Transverse colon (tissue), 4 donors: ENCODE measurements around the gene FANCG. TPM values are rescaled to one million over a fixed set of nuclear protein-coding genes. Genes with fewer than 3 reads are reported as not detected.

ENCODE experiments used
- DNase-seq: peaks from one replicate; pipeline ENCODE4 v3.0.0-alpha.2; 2019
- H3K27ac ChIP-seq, 4 donors: fragments of 200-600 bp; sonication (generic); 2 replicates each; pipeline ENCODE4 v1.5.1; 2016 to 2018; ENCODE audit warnings: inconsistent platforms in 4 of 4
- H3K27me3 ChIP-seq: fragments of 200-600 bp; sonication (generic); 2 replicates; pipeline ENCODE4 v1.5.1; 2017; ENCODE audit warnings: inconsistent platforms
- H3K36me3 ChIP-seq, 4 donors: fragments of 200-600 bp; sonication (generic); 2 replicates each; pipeline ENCODE4 v1.5.1; 2017 to 2019; ENCODE audit warnings: inconsistent platforms in 4 of 4
- H3K4me1 ChIP-seq, 4 donors: fragments of 200-600 bp; sonication (generic); 2 replicates each; pipeline ENCODE4 v1.5.1; 2017 to 2020; ENCODE audit warnings: inconsistent platforms in 4 of 4
- H3K4me3 ChIP-seq, 4 donors: fragments of 200-600 bp; sonication (generic); 1 replicate in 1 of 4; 2 replicates in 3 of 4; pipeline versions ENCODE4 v1.5.1 to v1.6.1; 2017 to 2019; ENCODE audit warnings: inconsistent platforms in 4 of 4
- H3K9me3 ChIP-seq, 2 donors: fragments of 200-600 bp; sonication (generic); 2 replicates each; pipeline ENCODE4 v1.5.1; 2017 to 2019; ENCODE audit warnings: inconsistent platforms in 2 of 2
- EP300 ChIP-seq: sonication (generic); formaldehyde crosslinking; IDR thresholded peaks from one replicate; pipeline ENCODE4 v1.6.1; 2017; ENCODE audit warnings: antibody characterized with exemption, low read depth
- POLR2A ChIP-seq: fragments of 450-650 bp; IDR thresholded peaks from one replicate; pipeline ENCODE4 v1.6.1; 2016; ENCODE audit warnings: antibody characterized with exemption, mild to moderate bottlenecking, moderate library complexity
- POLR2AphosphoS5 ChIP-seq, 3 donors: sonication (generic); formaldehyde crosslinking; IDR thresholded peaks; one replicate each; pipeline ENCODE4 v1.6.1; 2016; ENCODE audit warnings: antibody characterized with exemption in 3 of 3
- WGBS, 2 donors: methylation state at CpG; one replicate each; pipeline ENCODE4 v1.1.5; 2018; ENCODE audit warnings: low coverage in 1 of 2; 5-methylcytosine and 5-hydroxymethylcytosine counted together
- in situ Hi-C, 4 donors: fragments of 200-750 bp; cut with MboI; loops; one replicate each; pipeline versions ENCODE4 v1.15.0 to v1.15.1; 2017; ENCODE audit warnings: low sequenced_read_pairs in 3 of 4, low pct_ligation_motif_present in 1 of 4, low pct_unique_long_range_greater_than_20kb in 1 of 4
- intact Hi-C: fragments of 100-400 bp; cut with DNase I; formaldehyde crosslinking; loops from one replicate; pipeline ENCODE4 v1.15.1; 2023; ENCODE audit warnings: low total_unique reads
- total RNA-seq, 4 donors: library from RNA; depleted of rRNA; stranded (reverse); fragments of >200 nt; gene quantifications; one replicate each; pipeline ENCODE4 v1.1.0, GENCODE V29; 2016
- TF ChIP-seq, protein P1 (sequence below), 5 experiments: fragments of 200-600 bp in 3 of 5; fragments of 450-650 bp in 2 of 5; sonication (generic) in 3 of 5; IDR thresholded peaks; 1 replicate in 2 of 5; 2 replicates in 3 of 5; pipeline ENCODE4 v1.5.1; 2016 to 2017; ENCODE audit warnings: antibody characterized with exemption in 5 of 5, inconsistent platforms in 3 of 5, mild to moderate bottlenecking in 2 of 5, moderate library complexity in 1 of 5

FANCG gene
- total RNA-seq: 10 to 100 TPM in 3 of 4 donors, 1 to 10 TPM in 1; 6.6 to 90.0 (median 51.6) TPM

GRCh38 chr9:35079426-35080341, at the start of gene FANCG:
Gene FANCG, minus strand, starts transcription at chr9:35079942. Its CDS starts 418 bp downstream, at chr9:35079524.
- no peaks in the 10 kb centered on the region for H3K27me3 ChIP-seq
- no peaks in the 10 kb centered on the region for H3K9me3 ChIP-seq
- TF ChIP-seq EP300: no peak
- peak; percentile 58 to 67 (median 66) for TF ChIP-seq POLR2AphosphoS5 (IDR thresholded peaks at IDR 0.05)
- peak; percentile 42 for TF ChIP-seq POLR2A
- peak; percentile 93 for DNase-seq
- H3K27ac ChIP-seq: peak within 1 kb of the TSS; percentile 66 to 84 (median 79)
- peaks cover 5 to 21% (median 15%) of the 10 kb centered on the region in 4 donors for H3K4me1 ChIP-seq
- intact Hi-C loops (loop anchor here (10.0 kb wide), 1 partner anchor 425 kb away; the partner anchor contains the start of gene IL11RA), in situ Hi-C loops (no loop called here)
- WGBS, 2 donors: 1% methylated on average over 46 of the region's 67 CpGs; no CpG with 5 or more reads in 1 of the 2 donors
- H3K36me3 ChIP-seq: no peaks in the 10 kb centered on the region
- H3K4me3 ChIP-seq: peak within 1 kb of the TSS; percentile 62 to 86 (median 70)

- H3K27me3 ChIP-seq: no peaks in the 10 kb centered on the region
- peak overlapping the region in 3 of 4 donors; percentile 43 to 57 (median 45) for H3K4me3 ChIP-seq
- H3K4me1 ChIP-seq: peaks cover 26 to 45% (median 40%) of the 10 kb centered on the region in 4 donors
- TF ChIP-seq, protein P1, sequence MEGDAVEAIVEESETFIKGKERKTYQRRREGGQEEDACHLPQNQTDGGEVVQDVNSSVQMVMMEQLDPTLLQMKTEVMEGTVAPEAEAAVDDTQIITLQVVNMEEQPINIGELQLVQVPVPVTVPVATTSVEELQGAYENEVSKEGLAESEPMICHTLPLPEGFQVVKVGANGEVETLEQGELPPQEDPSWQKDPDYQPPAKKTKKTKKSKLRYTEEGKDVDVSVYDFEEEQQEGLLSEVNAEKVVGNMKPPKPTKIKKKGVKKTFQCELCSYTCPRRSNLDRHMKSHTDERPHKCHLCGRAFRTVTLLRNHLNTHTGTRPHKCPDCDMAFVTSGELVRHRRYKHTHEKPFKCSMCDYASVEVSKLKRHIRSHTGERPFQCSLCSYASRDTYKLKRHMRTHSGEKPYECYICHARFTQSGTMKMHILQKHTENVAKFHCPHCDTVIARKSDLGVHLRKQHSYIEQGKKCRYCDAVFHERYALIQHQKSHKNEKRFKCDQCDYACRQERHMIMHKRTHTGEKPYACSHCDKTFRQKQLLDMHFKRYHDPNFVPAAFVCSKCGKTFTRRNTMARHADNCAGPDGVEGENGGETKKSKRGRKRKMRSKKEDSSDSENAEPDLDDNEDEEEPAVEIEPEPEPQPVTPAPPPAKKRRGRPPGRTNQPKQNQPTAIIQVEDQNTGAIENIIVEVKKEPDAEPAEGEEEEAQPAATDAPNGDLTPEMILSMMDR (IDR thresholded peaks at IDR 0.05): peak; percentile 91 to 97 (median 95)
- no peak for TF ChIP-seq EP300
- TF ChIP-seq POLR2A: no peak
- TF ChIP-seq POLR2AphosphoS5 (IDR thresholded peaks at IDR 0.05): peak in 1 of 3 donors; percentile 24
- intact Hi-C loops (loop anchor here (5.0 kb wide), 2 partner anchors 140 to 365 kb away; no protein-coding TSS in a partner anchor), in situ Hi-C loops (loop anchor here (5.0 to 25.0 kb wide), 6 partner anchors 138 to 445 kb away; a partner anchor contains a TSS)
- no peaks in the 10 kb centered on the region for H3K9me3 ChIP-seq
- WGBS, 2 donors: 20 to 26% methylated on average over 9 to 30 of the region's 30 CpGs
- H3K27ac ChIP-seq: peak overlapping the region; percentile 87 to 96 (median 91)
- peak; percentile 92 for DNase-seq
- no peaks in the 10 kb centered on the region for H3K36me3 ChIP-seq
Measured at GRCh38 chr9:35116898-35117551, 37.3 kb upstream of the FANCG start.

DNA sequence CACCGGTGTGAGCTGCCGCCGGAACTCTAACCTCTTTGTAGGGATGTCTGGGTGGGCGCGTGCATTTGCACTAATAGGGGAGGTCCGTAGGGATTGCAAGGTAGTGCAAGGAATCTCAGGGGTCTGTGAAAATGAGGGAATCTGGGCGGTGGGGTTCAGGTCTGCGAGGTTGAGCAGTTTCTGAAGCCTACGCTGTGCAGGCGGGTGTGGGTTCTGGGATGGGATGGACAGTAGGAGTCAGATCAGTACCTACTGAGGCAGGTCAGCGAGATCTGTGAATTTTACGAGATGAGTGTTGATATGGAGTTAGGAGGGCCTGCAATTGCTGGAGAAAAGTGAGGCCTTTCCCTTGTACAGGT, 36.8 kb upstream of the FANCG start:
- in situ Hi-C loops (loop anchor here (5.0 to 25.0 kb wide), 6 partner anchors 138 to 446 kb away; a partner anchor contains a TSS), intact Hi-C loops (loop anchor here (5.0 kb wide), 2 partner anchors 141 to 366 kb away; no protein-coding TSS in a partner anchor)
- no peak for TF ChIP-seq EP300
- no peak for TF ChIP-seq POLR2A
- TF ChIP-seq, protein P1 (IDR thresholded peaks at IDR 0.05): no peak
- no peak for TF ChIP-seq POLR2AphosphoS5 (IDR thresholded peaks at IDR 0.05)
- Histone ChIP-seq H3K4me1 (peaks cover 26 to 49% (median 44%) of the 10 kb centered on the region in 4 donors), H3K4me3 (peak overlapping the region in 3 of 4 donors; percentile 43 to 57 (median 45)), H3K36me3 (no peaks in the 10 kb centered on the region), H3K27ac (peak overlapping the region; percentile 87 to 96 (median 91)), H3K9me3 (no peaks in the 10 kb centered on the region), H3K27me3 (no peaks in the 10 kb centered on the region)
- 0 to 1% methylated on average over 2 to 12 of the region's 12 CpGs for WGBS, 2 donors
- DNase-seq: no peak

- TF ChIP-seq, protein P1 (IDR thresholded peaks at IDR 0.05): no peak
- TF ChIP-seq EP300 (no peak), POLR2A (peak; percentile 92), POLR2AphosphoS5 (IDR thresholded peaks at IDR 0.05) (peak; percentile 89 to 94 (median 91))
- in situ Hi-C loops: loop anchor here (5.0 to 25.0 kb wide), 6 partner anchors 139 to 446 kb away; a partner anchor contains a TSS
- 1% methylated on average over 52 of the region's 54 CpGs; no CpG with 5 or more reads in 1 of the 2 donors for WGBS, 2 donors
- DNase-seq: peak; percentile 99
- H3K36me3 ChIP-seq: no peaks in the 10 kb centered on the region
- no peaks in the 10 kb centered on the region for H3K27me3 ChIP-seq
- H3K4me3 ChIP-seq: peak within 1 kb of the TSS; percentile 43 to 57 (median 51)
- H3K27ac ChIP-seq: peak within 1 kb of the TSS; percentile 87 to 96 (median 91)
- H3K9me3 ChIP-seq: no peaks in the 10 kb centered on the region
- intact Hi-C loops: loop anchor here (5.0 kb wide), 2 partner anchors 141 to 366 kb away; no protein-coding TSS in a partner anchor
- H3K4me1 ChIP-seq: peaks cover 28 to 50% (median 47%) of the 10 kb centered on the region in 4 donors
Measured at GRCh38 chr9:35115680-35116538, 36.2 kb upstream of the FANCG start, which contains the start of gene ATOSB. Gene ATOSB, minus strand, starts transcription at chr9:35115862. Its CDS starts 7,588 bp downstream, at chr9:35108274.
